Cerebellar cortex (tissue), 1 donor: ENCODE measurements around the gene CXorf65.

ENCODE experiments used
- DNase-seq: peaks from one replicate; pipeline ENCODE4 v3.0.0-alpha.2; 2015; ENCODE audit warnings: low spot score

Gene CXorf65

DNA sequence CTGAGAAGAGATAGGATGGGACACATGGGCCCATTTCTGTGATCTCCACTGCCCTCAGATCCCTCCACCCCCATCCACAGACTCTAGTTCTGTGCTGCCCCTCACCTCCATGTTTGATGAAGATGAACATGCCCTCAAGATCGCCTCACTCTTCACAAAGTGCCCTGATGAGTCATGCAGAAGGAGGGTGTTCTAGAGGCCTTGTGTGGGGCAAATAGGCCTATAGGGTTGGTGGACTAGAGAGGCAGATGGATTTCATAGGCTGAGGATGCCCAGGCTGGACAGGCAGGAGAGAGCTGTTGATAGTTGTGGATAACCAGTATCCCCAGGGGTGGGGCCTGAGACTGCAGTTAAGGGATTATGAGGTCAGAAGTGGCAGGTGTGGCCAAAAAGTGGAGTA, at the start of gene CXorf65:
CXorf65 (minus strand) TSS at position 314 of the 400 bp plus-strand sequence; CDS start at position 130, 184 bp downstream.
- DNase-seq, result no peak

DNA sequence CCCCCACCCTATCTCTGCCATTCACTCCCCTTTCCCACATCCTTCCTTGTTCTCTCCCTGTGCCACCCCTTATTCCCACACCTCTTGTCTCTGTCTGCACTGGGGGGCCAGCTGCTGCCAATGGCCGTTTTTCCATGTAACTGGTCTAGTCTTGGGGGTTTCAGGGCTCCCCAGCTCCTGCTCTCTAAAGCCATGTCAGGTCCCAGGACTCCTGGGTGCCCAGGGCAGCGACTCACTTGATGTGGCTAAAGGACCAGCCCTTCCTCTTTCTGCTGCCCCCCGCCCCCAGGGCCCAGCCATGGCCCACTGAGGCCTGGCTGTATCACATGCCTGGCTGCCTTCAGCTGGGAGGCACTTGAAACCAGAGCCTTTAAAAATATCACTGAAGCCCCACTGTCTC, 48.1 kb upstream of the CXorf65 start:
- DNase-seq, result no peak

DNA sequence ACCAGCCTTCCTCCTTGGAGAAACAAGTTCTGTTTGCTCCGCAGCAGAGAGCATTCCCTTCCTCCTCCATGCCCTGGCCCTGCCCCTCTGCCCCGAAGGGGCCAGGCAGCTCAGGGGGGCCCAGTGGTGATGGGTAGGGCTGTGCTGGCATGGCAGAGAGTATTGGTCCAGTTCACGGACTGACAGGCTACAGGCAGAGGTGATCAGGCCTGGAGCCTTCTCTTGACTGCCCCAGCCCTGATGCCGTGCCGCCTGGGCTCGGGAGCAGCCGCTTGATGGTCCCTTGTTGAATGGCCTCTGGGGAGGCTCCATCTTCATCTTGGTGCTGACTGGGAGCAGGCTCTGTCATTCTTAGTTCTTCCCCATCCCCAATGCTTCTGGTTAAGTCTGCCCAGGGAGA, 47.7 kb upstream of the CXorf65 start:
- DNase-seq, result no peak

DNA sequence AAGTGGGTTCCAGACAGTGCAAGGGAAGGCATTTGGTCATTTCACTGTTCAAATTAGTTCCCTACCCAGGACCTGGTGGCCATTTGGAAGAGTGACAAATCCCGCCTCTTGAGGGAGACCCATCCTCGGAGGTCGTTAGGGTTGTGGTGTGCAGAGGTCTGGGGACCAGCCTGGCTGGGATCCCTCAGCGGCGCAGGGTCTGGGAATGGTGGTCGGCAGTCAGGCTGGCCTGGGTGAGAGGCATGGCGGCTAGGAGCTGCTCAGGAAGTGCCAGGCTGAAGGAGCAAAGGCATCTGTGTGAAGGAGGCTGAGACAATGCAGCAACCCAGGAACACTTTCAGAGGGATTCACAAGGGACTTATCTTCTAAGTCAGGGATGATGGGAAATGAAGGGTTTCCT, 44.8 kb upstream of the CXorf65 start:
- DNase-seq, result no peak

DNA sequence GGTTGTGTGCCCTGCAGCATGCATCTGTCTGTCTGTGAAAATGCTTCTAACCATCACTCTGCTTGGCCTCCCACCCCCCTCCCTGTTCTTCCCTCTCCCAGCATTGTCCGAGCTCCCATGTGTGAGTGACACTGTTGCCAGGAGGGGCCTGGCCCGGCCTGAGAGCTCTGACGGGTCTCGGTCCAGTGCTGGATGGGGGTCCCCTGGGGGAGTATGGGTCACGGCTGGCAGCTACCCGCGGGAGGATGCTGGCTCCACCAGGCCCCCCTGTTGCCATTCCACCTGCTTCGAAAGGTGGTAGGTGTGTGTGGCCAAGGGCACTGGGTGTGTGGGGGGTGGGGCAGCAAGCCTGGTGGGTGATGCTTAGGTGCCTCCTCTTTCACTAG, 41.7 kb upstream of the CXorf65 start:
- DNase-seq, result no peak

DNA sequence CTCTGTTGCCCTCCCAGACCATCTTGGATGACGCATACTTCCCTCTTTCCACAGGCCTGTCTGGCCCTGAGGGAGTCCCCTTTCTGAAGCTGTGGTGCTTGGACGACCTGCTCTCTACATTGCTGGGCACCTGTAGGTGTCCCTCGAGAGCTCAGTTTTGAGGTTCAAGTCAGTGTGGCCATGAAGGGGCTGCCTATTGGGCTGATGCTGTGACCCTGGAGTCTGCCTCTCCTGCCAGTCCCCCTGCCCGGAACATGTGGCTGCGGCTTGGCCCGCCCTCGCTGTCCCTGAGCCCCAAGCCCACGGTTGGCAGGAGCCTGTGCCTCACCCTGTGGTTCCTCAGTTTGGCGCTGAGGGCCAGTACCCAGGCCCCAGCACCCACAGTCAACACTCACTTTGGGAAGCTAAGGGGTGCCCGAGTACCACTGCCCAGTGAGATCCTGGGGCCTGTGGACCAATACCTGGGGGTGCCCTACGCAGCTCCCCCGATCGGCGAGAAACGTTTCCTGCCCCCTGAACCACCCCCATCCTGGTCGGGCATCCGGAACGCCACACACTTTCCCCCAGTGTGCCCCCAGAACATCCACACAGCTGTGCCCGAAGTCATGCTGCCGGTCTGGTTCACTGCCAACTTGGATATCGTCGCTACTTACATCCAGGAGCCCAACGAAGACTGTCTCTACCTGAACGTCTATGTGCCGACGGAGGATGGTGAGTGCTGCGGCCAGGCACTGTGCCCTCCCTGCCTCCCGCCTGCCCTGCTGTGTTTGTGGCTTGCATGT, 41.1 kb upstream of the CXorf65 start:
- peak; percentile 64 for DNase-seq

DNA sequence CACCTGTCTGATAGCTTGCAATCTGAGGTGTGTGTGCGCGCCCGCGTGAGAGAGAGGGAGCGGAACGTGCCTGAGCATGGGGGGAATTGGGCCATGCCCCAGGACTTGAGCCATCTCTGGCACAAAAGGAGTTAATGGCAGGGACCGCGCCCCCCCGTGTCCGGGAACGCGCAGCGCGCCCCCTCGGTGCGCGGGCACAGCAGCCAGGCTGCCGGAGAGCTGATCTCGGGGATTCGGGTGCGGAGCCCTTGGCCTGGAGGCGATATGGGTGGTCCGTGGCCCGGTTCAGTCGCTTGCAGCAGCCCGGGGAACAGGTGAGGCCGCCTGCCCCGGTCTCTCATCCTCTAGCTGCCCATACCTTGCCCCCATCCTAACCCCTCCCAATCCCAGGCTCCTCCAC, 38.1 kb upstream of the CXorf65 start, which contains the start of gene NLGN3:
NLGN3 (plus strand) TSS at position 191 of the 400 bp plus-strand sequence. CDS start 2,909 bp downstream, outside the sequence.
- no peak for DNase-seq

DNA sequence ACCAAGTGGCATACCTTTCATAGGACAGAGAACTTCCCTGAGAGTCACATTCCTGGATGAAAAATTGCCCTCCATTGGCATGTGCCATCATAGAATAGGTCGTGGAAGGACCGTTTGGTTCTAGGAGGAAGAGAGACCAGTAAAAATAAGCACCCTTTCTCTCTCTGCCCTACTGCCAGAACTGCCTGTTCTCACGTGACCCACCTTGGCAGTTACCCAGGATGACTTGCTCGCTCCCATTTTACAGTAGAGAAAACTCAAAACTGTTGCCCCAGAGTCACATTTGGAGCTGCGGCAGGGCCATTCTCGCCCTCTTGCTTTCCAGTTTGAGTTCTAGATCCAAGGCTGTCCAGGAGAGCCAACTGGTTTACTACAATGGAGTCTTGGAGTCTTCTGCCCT, 37.0 kb upstream of the CXorf65 start:
- DNase-seq, result no peak

DNA sequence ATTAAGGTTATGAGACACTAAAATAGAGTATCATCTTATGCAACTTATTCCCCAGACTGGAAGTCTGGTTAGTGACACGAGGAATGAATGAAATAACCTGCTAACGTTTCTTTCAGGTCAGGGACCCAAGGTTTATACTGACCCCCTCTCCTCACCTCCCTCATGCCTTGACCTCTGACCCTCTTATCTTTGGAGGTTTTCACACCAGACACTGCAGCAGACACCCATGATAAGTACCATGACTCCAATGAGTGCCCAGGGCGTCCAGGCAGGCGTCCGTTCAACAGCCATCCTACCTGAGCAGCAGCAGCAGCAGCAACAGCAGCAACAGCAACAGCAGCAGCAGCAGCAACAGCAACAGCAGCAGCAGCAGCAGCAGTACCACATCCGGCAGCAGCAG, 33.9 kb upstream of the CXorf65 start:
- no peak for DNase-seq

DNA sequence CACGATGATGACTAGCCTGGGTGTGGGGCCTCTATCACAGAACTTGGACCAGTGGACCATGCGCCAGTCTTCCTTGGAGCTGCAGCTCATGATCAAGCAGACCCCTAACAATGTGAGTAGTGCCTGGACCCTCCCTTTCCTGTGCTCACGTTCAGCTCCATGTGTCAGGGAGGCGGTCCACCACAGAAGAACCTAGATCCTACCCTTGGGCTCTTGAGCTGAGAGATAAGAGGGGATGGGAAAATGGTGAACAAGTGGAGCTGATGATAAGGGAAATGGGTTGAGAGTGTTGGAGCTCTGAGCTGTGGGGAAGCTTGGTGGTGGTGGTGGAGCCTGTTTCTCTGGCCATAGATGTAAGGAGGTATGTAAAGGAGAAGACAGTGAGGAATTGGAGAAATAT, 25.0 kb upstream of the CXorf65 start:
- DNase-seq, result no peak

DNA sequence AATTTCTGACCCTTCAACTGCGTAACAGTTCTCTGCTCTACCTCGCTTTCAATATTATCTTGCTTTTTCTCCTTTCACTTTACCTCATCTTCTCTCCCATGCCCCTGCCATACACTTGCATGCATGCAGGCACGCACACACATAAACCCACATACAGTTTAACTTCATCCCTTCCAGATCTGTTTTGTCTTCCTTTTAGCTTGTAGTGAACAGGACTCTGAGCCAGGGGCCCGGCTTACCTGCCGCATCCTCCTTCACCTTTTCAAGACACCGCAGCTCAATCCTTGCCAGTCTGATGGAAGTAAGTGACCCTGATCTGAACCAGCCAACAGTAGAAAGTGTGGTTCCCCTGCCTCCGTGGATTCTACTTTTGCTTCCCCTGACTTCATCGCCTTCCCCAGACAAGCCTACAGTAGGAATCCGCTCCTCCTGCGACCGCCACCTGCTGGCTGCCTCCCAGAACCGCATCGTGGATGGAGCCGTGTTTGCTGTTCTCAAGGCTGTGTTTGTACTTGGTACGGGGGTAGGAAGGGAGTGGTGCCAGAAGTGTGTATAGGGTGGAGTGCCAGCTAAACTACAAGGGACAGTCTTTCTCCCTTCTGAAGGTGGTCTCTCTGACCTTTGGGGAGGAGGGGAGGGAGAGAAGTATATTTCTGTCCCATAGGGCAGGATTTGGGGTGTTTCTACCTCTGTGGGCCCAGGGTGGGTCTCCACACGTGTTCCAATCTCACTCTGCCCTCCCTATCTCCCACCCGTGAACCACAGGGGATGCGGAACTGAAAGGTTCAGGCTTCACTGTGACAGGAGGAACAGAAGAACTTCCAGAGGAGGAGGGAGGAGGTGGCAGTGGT, 22.6 kb upstream of the CXorf65 start:
- DNase-seq, result peak; percentile 56

DNA sequence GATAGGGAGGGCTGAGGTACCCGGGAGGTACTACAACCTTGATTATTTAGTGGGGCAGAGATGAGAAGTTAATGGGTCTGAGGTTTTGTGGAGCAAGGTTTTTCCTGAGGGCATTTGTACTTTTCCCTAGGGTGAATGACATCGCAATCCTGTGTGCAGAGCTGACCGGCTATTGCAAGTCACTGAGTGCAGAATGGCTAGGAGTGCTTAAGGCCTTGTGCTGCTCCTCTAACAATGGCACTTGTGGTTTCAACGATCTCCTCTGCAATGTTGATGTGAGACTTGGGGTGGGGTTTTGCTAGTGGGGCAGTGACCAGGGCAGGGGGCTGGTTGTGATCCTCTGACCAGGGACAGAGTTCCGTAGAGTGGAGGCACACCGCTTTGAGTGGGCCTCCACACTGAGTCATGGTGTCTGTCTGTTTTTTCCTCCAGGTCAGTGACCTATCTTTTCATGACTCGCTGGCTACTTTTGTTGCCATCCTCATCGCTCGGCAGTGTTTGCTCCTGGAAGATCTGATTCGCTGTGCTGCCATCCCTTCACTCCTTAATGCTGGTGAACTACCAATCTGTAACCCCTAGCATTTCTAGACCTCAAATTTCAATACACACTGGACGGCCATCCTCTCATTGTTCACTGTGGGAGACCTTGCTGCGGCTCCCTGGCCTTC, 21.8 kb upstream of the CXorf65 start:
- DNase-seq, result no peak

DNA sequence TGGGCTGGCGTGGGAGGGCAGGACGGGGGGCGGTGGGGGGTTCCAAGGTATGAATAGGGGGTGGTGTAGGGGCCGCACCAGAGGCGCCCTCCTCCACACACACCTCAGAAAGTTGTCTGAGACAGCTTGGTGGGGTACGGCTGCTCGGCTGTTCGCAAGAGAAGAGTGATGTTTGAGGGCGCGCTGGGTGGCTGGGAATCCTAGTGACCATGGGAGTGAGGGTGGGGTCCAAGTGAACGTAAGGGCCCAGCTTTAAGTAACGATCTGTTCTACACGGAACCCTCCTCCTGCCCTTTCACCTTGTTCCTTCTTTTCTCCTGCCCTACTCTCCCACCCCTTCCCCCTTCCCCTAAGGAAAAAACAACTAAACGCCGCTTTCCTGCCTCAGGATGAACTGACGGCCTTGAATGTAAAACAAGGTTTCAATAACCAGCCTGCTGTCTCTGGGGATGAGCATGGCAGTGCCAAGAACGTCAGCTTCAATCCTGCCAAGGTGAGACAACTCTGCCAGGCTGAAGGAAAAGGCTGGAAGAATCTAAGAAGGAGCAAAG, 12.5 kb upstream of the CXorf65 start:
- peak; percentile 20 for DNase-seq

DNA sequence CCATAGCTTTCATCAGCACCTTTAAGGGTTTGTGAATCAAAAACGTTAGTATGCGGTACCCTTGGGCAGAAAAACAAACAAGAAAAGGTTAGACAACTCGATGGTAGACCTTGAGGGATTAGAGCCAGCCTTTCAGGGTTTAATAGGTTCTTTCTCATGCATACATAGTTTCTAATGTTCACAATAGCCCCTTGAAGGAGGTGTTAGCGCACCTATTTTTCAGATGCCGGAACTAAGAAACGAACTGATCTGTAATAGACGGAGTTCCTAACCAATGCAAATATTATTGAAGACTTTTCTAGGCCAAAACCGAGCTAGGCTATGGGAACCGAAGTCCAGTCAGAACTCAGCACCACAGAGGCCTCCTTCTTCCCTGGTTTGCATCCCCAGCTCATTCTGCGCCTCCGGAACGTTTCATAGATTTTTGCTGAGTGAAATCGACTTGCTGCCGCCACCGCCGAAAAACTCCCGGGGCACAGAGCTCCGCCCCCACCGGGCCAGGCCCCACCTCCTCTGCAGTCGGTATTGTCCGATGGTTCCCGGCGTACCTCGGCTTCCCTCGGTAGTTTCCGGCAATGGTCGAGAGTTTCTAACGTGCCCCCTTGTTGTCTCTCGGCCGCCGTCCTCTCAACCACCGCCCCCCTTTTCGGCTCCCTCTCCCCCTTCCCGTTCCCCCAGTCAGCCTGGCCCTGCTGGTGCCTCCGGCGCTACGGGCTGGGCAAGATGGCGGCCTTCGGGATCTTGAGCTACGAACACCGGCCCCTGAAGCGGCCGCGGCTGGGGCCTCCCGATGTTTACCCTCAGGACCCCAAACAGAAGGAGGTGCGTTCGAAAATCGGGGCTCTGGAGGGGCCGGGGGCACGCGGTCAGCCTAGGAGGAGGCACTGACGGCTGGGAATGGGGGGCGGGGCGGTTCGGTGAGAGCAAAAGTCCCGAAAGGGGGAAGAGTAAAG, 11.8 kb upstream of the CXorf65 start, which contains the start of gene MED12:
MED12 (plus strand) TSS at position 565 of the 953 bp plus-strand sequence; CDS start at position 724, 159 bp downstream.
- peak; percentile 83 for DNase-seq

DNA sequence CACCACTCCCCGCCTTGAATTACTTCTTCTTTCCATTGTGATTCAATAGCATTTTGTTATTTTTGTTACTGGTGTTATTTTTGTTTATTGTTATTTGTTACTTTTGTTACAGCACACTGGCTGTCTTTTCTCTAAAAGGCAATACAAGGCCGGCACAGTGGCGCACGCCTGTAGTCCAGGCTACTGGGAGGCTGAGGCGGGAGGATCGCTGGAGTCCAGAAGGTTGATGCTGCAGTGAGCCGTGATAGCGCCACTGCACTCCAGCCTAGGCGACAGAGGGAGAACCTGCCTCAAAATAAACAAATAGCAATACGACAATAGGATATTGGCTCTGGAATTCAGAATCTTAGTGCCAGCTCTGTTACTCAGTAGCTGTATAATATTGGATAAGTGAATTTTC, 10.8 kb upstream of the CXorf65 start:
- no peak for DNase-seq

DNA sequence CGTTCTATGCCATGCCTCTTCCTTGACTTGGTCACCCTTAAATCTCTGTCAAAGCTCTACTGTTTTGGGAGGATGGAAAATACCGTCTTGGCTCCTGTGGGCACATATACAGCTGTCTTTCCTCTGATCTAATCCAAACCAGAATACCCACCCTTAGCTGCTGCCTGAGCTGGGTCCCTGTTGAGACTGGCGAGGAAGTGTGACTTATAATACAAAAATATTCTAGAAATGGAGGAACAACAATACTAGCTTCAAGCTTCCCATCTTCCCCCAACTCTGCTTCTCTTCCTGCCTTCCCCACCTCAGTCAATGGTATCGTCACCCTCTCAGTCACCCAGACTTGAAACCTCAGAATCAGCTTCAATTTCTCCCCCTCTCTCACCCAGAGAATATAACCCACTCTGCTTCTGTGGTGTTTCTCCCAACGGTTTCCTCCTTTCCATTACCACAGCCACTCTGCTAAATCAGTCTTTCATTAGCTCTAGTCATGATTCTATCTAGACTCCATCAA, 5.4 kb upstream of the CXorf65 start:
- no peak for DNase-seq

DNA sequence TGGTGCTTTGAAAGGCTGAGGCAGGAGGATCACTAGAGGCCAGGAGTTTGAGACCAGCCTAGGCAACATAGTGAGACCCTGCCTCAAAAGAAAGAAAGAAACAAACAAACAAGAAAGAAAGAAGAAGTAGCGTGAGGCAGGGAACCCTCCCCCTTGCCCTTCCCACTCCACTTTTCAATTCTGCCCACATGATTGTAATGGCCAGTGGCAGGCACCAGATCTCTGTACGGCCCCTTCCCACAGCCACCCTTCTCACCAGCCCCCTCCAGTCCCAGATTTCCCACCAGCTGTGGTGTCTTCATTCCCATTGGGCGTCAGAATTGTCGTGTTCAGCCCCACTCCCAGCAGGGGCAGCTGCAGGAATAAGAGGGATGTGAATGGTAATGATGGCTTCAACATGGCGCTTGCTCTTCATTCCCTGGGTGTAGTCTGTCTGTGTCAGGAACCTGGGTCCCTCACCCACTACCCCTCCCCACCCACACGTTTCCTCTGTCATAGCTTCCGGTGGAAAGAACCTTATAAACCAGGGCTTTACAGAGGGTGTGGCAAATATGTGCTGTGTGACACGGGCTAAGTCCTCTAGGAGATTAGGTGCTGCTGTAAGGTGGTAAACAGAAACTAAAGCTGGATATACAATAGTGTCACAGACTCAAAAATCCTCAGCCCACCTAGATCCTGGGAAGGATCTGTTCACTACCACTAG, 4.8 kb upstream of the CXorf65 start, which contains the start of gene IL2RG:
IL2RG (minus strand) TSS at position 437 of the 703 bp plus-strand sequence; CDS start at position 399, 38 bp downstream.
- no peak for DNase-seq

DNA sequence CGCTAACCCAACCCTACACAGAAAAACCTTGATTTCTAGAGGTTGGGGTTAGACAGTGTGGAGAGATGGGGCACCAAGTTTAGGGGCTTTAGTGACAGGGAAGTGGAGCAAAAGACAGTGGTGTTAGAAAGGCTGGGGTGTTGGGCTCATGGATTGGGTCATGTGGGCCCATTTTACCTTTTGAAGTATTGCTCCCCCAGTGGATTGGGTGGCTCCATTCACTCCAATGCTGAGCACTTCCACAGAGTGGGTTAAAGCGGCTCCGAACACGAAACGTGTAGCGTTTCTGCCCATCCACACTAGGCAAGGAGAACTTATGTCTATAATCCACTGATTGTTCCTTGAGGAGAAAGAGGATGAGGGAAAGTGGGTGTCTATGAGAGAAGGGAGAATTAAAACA, 2.5 kb upstream of the CXorf65 start:
- DNase-seq, result no peak

DNA sequence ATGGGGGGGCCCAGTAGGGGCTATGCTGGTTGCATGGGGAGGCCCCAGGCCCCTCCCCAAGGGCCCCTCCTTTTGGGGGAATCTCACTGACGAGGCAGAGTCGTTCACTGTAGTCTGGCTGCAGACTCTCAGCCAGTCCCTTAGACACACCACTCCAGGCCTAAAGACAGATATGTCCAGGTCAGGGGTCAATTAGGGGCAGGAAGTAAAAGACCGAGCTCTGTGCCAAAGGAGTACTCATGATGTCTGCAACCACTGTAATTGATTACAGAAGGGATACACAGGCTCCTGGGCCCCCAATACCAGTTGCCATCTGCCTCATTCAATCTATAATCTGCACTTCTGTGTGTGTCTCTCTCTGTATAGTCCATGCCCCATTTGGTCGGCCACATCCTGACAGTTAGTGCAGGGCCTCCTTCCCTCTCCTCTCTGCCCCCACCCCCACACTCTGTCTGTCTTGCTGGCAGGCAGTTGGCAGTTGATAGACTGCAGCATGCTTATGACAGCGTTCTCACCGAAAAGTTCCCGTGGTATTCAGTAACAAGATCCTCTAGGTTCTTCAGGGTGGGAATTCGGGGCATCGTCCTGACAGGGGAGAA, 1.3 kb upstream of the CXorf65 start:
- no peak for DNase-seq

DNA sequence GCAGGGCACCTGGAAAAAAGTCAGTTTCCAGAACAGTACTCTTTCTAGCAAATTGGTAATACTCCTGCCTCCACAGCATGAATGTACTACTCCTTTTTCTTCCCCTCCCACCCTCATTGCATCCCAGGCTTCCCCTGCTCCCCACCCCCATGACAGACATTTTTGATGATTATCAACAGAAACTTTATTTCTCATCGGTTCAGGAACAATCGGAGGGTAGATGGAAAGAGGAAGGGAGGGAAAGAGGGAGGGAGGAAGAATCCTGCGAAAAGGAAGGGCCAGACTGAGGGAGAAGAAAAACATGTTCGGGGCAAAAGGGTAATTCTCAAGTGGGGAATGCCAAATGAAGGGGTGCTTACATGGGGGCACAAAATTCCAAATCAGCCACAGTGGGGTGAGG, 705 bp upstream of the CXorf65 start:
- DNase-seq, result no peak
